Thoracic aorta (tissue), 2 donors: ENCODE data around the gene RPS15. TPM values are rescaled to one million over a fixed set of nuclear protein-coding genes. Genes with fewer than 3 reads are reported as not detected.

Source experiments
- ATAC-seq: fragments of 150-250 bp; one replicate; pipeline ENCODE4 v1.8.0; 2017; ENCODE audit warnings: low read depth; ENCODE audit not compliant: insufficient number of reproducible peaks, low FRiP score
- DNase-seq: peaks from one replicate; pipeline ENCODE4 v3.0.0-alpha.2; 2020; ENCODE audit warnings: low spot score
- H3K27ac ChIP-seq, 2 donors: fragments of 200-600 bp; sonication (generic); 1 replicate in 1 of 2; 2 replicates in 1 of 2; pipeline ENCODE4 v1.5.1; 2016; ENCODE audit warnings: mild to moderate bottlenecking in 2 of 2, moderate library complexity in 2 of 2
- H3K27me3 ChIP-seq: fragments of 200-600 bp; sonication (generic); replicated peaks from 2 replicates; pipeline ENCODE4 v1.6.0; 2016; ENCODE audit warnings: mild to moderate bottlenecking; ENCODE audit not compliant: insufficient read depth
- H3K36me3 ChIP-seq: fragments of 200-600 bp; sonication (generic); one replicate; pipeline ENCODE4 v1.5.1; 2016
- H3K4me1 ChIP-seq, 2 donors: fragments of 200-600 bp; sonication (generic); 1 replicate in 1 of 2; 2 replicates in 1 of 2; pipeline versions ENCODE4 v1.5.1 to v1.6.0; 2016; ENCODE audit warnings: low read depth in 2 of 2, mild to moderate bottlenecking in 1 of 2; ENCODE audit not compliant: control insufficient read depth in 1 of 2
- H3K4me3 ChIP-seq: fragments of 200-600 bp; sonication (generic); 2 replicates; pipeline ENCODE4 v1.5.1; 2016; ENCODE audit warnings: mild to moderate bottlenecking
- H3K9me3 ChIP-seq: fragments of 200-600 bp; sonication (generic); 2 replicates; pipeline ENCODE4 v1.5.1; 2016
- CTCF ChIP-seq: fragments of 200-600 bp; sonication (generic); IDR thresholded peaks from one replicate; pipeline ENCODE4 v1.5.1; 2019; ENCODE audit warnings: antibody characterized with exemption
- total RNA-seq, 2 donors: library from RNA; depleted of rRNA; stranded (reverse); fragments of >200 nt; gene quantifications; one replicate each; pipeline versions ENCODE4 v1.1.0 to v1.2.3, GENCODE V29; 2016

Gene RPS15
- total RNA-seq, 2 donors from 2014 or later: 1,512 to 2,119 TPM

- ATAC-seq (no peak), DNase-seq (no peak)
- peaks cover 0 to 7% of the 10 kb centered on the region in 2 donors for H3K4me1 ChIP-seq
- no peak overlapping the region for H3K27ac ChIP-seq
- TF ChIP-seq CTCF: no peak
- H3K9me3 ChIP-seq: no peaks in the 10 kb centered on the region
- H3K4me3 ChIP-seq: no peak overlapping the region
- H3K27me3 ChIP-seq: no peaks in the 10 kb centered on the region
- H3K36me3 ChIP-seq: peaks cover 68% of the 10 kb centered on the region
Measured at GRCh38 chr19:1422360-1422759, 15.8 kb upstream of the RPS15 start.

GRCh38 chr19:1422943-1423342 lies 15.3 kb upstream of the RPS15 start:
- Histone ChIP-seq H3K9me3 (no peaks in the 10 kb centered on the region), H3K36me3 (peaks cover 71% of the 10 kb centered on the region), H3K27ac (no peak overlapping the region), H3K27me3 (no peaks in the 10 kb centered on the region), H3K4me1 (peaks cover 0 to 1% of the 10 kb centered on the region in 2 donors), H3K4me3 (no peak overlapping the region)
- ATAC-seq (no peak), DNase-seq (no peak)
- no peak for TF ChIP-seq CTCF

GRCh38 chr19:1423436-1424191 lies 14.6 kb upstream of the RPS15 start:
- no peak overlapping the region for H3K4me3 ChIP-seq
- DNase-seq (no peak), ATAC-seq (no peak)
- H3K27ac ChIP-seq: no peak overlapping the region
- H3K27me3 ChIP-seq: no peaks in the 10 kb centered on the region
- no peaks in the 10 kb centered on the region for H3K4me1 ChIP-seq
- TF ChIP-seq CTCF: no peak
- peaks cover 71% of the 10 kb centered on the region for H3K36me3 ChIP-seq
- no peaks in the 10 kb centered on the region for H3K9me3 ChIP-seq

- H3K4me3 ChIP-seq: no peak overlapping the region
- no peak for DNase-seq
- H3K27ac ChIP-seq: no peak overlapping the region
- H3K27me3 ChIP-seq: no peaks in the 10 kb centered on the region
- no peak for ATAC-seq
- no peak for TF ChIP-seq CTCF
- H3K9me3 ChIP-seq: no peaks in the 10 kb centered on the region
- no peaks in the 10 kb centered on the region for H3K4me1 ChIP-seq
- H3K36me3 ChIP-seq: peaks cover 71% of the 10 kb centered on the region
Measured at GRCh38 chr19:1424192-1424955, 13.8 kb upstream of the RPS15 start.

GRCh38 chr19:1425102-1425837 lies 12.9 kb upstream of the RPS15 start:
- DNase-seq: no peak
- Histone ChIP-seq H3K9me3 (no peaks in the 10 kb centered on the region), H3K27me3 (no peaks in the 10 kb centered on the region), H3K36me3 (peaks cover 73% of the 10 kb centered on the region), H3K4me1 (no peaks in the 10 kb centered on the region), H3K4me3 (no peak overlapping the region), H3K27ac (no peak overlapping the region)
- no peak for ATAC-seq
- no peak for TF ChIP-seq CTCF
